Breast epithelium (tissue), 4 donors: ENCODE data around the gene POLR2I. TPM values are rescaled to one million over a fixed set of nuclear protein-coding genes. Genes with fewer than 3 reads are reported as not detected.

ENCODE experiments used
- DNase-seq, 2 donors: peaks; one replicate each; pipeline ENCODE4 v3.0.0-alpha.2; 2019; ENCODE audit warnings: low spot score in 2 of 2
- H3K27ac ChIP-seq, 2 donors: fragments of 200-600 bp; sonication (generic) in 1 of 2; one replicate each; pipeline ENCODE4 v1.5.1; 2016 to 2019; ENCODE audit warnings: mild to moderate bottlenecking in 1 of 2
- H3K27me3 ChIP-seq, 2 donors: fragments of 200-600 bp; sonication (generic) in 1 of 2; one replicate each; pipeline versions ENCODE4 v1.5.1 to v1.6.0; 2017 to 2019; ENCODE audit warnings: control low read depth in 1 of 2, mild to moderate bottlenecking in 1 of 2
- H3K36me3 ChIP-seq: fragments of 200-600 bp; one replicate; pipeline ENCODE4 v1.5.1; 2019
- H3K4me1 ChIP-seq, 2 donors: fragments of 200-600 bp; sonication (generic); one replicate each; pipeline ENCODE4 v1.5.1; 2016 to 2019; ENCODE audit warnings: control low read depth in 1 of 2
- H3K4me3 ChIP-seq, 3 donors: fragments of 200-600 bp; sonication (generic); 1 replicate in 2 of 3; 2 replicates in 1 of 3; pipeline ENCODE4 v1.5.1; 2016 to 2019; ENCODE audit warnings: mild to moderate bottlenecking in 3 of 3, moderate library complexity in 2 of 3
- H3K9me3 ChIP-seq, 2 donors: fragments of 200-600 bp; sonication (generic) in 1 of 2; one replicate each; pipeline ENCODE4 v1.5.1; 2016 to 2019; ENCODE audit warnings: control low read depth in 1 of 2
- CTCF ChIP-seq, 3 donors: fragments of 450-650 bp; IDR thresholded peaks; one replicate each; pipeline ENCODE4 v1.5.1; 2016 to 2017; ENCODE audit warnings: antibody characterized with exemption in 3 of 3, mild to moderate bottlenecking in 3 of 3, moderate library complexity in 3 of 3
- POLR2A ChIP-seq: fragments of 450-650 bp; IDR thresholded peaks from one replicate; pipeline ENCODE4 v1.6.1; 2016; ENCODE audit warnings: antibody characterized with exemption, mild to moderate bottlenecking, moderate library complexity
- POLR2AphosphoS5 ChIP-seq, 3 donors: sonication (generic); formaldehyde crosslinking; IDR thresholded peaks; one replicate each; pipeline ENCODE4 v1.6.1; 2017; ENCODE audit warnings: antibody characterized with exemption in 3 of 3
- intact Hi-C: fragments of 100-400 bp; cut with DNase I; formaldehyde crosslinking; loops from one replicate; pipeline ENCODE4 v1.15.1; 2023; ENCODE audit warnings: low total_unique reads
- total RNA-seq, 3 donors: library from RNA; depleted of rRNA; stranded (reverse); fragments of >200 nt; gene quantifications; one replicate each; pipeline ENCODE4 v1.1.0, GENCODE V29; 2016

The POLR2I gene
- total RNA-seq, 3 donors from 2014 or later, result 44.2 to 68.2 (median 58.2) TPM

DNA sequence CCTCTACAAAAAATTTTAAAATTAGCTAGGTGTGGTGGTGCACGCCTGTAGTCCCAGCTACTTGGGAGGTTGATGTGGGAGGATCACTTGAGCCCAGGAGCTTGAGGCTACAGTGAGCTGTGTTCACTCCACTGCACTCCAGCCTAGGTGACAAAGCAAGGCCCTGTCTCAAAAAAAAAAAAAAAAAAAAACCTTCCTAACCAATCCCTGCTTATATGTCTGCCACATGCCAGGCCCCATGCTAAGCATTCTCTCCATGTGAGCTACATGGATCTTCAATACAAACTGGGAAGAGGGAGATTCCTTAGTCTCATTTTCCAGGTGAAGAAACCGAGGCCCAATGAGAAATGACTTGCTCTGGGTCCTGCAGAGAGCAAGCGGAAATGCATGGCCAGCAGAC, 6.0 kb downstream of the POLR2I start:
- H3K4me3 ChIP-seq, result no peak overlapping the region
- intact Hi-C loops, result no loop called here
- H3K9me3 ChIP-seq, result no peaks in the 10 kb centered on the region
- no peaks in the 10 kb centered on the region for H3K27me3 ChIP-seq
- no peak for DNase-seq
- peaks cover 0 to 4% of the 10 kb centered on the region in 2 donors for H3K4me1 ChIP-seq
- no peak overlapping the region for H3K27ac ChIP-seq
- TF ChIP-seq POLR2A, result no peak
- TF ChIP-seq CTCF (IDR thresholded peaks at IDR 0.05), result no peak
- TF ChIP-seq POLR2AphosphoS5 (IDR thresholded peaks at IDR 0.05), result no peak
- H3K36me3 ChIP-seq, result no peaks in the 10 kb centered on the region

- intact Hi-C loops, result no loop called here
- Histone ChIP-seq H3K4me3 (no peak overlapping the region), H3K36me3 (no peaks in the 10 kb centered on the region)
Measured at GRCh38 chr19:36106991-36107390, 7.7 kb downstream of the POLR2I start.

DNA sequence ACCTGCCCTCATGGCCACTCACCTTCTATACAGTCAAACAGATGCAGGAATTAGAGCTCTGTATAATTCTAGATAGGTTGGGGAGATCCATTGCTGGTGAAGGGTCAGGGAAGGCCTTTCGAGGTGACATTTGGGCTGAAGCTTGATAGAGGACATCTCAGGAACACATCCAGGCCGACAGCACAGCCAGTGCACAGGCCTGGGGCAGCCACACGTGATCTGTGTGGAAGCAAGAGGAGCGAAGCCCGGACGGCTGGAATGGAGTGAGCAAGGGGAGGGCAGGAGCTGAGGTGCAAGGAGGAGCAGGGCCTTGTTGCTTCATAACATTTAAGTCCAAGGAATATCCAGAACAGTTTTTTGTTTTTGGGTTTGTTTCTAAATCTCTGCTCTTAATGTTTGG, 8.2 kb downstream of the POLR2I start:
- Histone ChIP-seq H3K9me3 (no peaks in the 10 kb centered on the region), H3K4me1 (no peaks in the 10 kb centered on the region), H3K4me3 (no peak overlapping the region), H3K27ac (no peak overlapping the region), H3K27me3 (no peaks in the 10 kb centered on the region), H3K36me3 (no peaks in the 10 kb centered on the region)
- TF ChIP-seq POLR2AphosphoS5 (IDR thresholded peaks at IDR 0.05) (no peak), CTCF (IDR thresholded peaks at IDR 0.05) (no peak), POLR2A (no peak)
- no peak for DNase-seq
- intact Hi-C loops, result no loop called here

More at GRCh38 chr19:36106991-36107390, 7.7 kb downstream of the POLR2I start:
- Histone ChIP-seq H3K27me3 (no peaks in the 10 kb centered on the region), H3K9me3 (no peaks in the 10 kb centered on the region), H3K27ac (no peak overlapping the region), H3K4me1 (no peaks in the 10 kb centered on the region)
- no peak for DNase-seq
- no peak for TF ChIP-seq CTCF (IDR thresholded peaks at IDR 0.05)
- no peak for TF ChIP-seq POLR2A

DNA sequence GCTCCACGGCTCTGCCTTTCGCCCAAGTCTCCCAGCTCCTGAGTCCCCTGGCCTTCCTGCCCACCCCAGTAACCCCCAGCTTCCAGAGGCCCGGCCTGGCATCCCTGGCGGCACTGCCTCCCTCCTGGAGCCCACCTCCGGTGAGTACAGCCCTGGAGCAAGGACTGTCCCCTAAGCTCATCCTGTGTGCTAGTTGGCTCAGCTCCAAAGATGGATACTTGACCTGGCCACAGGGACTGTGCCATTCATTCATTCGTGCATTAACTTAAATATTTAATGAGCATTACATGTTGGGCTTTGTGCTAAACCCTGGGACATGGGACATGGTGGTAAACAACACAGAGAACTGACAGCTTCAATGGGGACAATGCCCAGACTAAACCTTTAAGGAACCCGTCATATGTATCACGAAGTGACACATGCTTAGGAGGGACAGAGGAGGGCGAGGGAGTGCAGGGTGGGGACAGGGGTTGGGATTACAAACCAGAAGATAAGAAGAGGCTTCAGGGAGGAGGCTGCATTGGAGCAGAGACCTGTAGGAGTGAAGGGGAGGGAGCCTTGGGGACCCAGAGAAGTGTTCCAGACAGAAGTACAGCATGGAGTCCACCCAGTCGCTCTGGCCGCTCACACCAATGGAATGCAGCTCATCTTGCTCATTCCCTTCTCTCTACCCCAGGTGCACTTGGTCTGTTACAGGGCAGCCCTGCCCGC, 10.7 kb downstream of the POLR2I start:
- Histone ChIP-seq H3K4me1 (no peaks in the 10 kb centered on the region), H3K9me3 (no peaks in the 10 kb centered on the region), H3K36me3 (no peaks in the 10 kb centered on the region), H3K27me3 (no peaks in the 10 kb centered on the region), H3K27ac (no peak overlapping the region), H3K4me3 (no peak overlapping the region)
- no peak for DNase-seq
- intact Hi-C loops, result no loop called here
- TF ChIP-seq POLR2A (no peak), POLR2AphosphoS5 (IDR thresholded peaks at IDR 0.05) (no peak), CTCF (IDR thresholded peaks at IDR 0.05) (no peak)

GRCh38 chr19:36103040-36103626, 11.5 kb downstream of the POLR2I start:
- no peaks in the 10 kb centered on the region for H3K9me3 ChIP-seq
- no peaks in the 10 kb centered on the region for H3K27me3 ChIP-seq
- H3K36me3 ChIP-seq, result no peaks in the 10 kb centered on the region
- H3K27ac ChIP-seq, result no peak overlapping the region
- TF ChIP-seq POLR2A (no peak), POLR2AphosphoS5 (IDR thresholded peaks at IDR 0.05) (no peak), CTCF (IDR thresholded peaks at IDR 0.05) (no peak)
- no peak for DNase-seq
- no peaks in the 10 kb centered on the region for H3K4me1 ChIP-seq
- H3K4me3 ChIP-seq, result no peak overlapping the region
- intact Hi-C loops, result no loop called here
